Neural crest cell (in vitro differentiated cells): ENCODE results near the gene CCDC85C. TPM values are rescaled to one million over a fixed set of nuclear protein-coding genes. Genes with fewer than 3 reads are reported as not detected.
A peak's percentile ranks its signal among the peaks of the same experiment; 100 is the strongest.

Experiments
- DNase-seq: peaks from one replicate; pipeline ENCODE4 v3.0.0; 2021; ENCODE audit warnings: low read depth, mixed read lengths, low spot score
- H3K27ac Mint-ChIP-seq: one replicate; pipeline ENCODE4 v1.8.0; 2021; ENCODE audit warnings: mild to moderate bottlenecking, mixed read lengths; ENCODE audit not compliant: unreplicated experiment
- H3K27me3 Mint-ChIP-seq: 2 replicates; pipeline ENCODE4 v1.8.0; 2021; ENCODE audit warnings: low read depth, mild to moderate bottlenecking, mixed read lengths
- H3K36me3 Mint-ChIP-seq: 2 replicates; pipeline ENCODE4 v1.8.0; 2021; ENCODE audit warnings: low read depth, mild to moderate bottlenecking, mixed read lengths
- H3K4me1 Mint-ChIP-seq: 2 replicates; pipeline ENCODE4 v1.8.0; 2021; ENCODE audit warnings: mixed read lengths
- H3K4me3 Mint-ChIP-seq: one replicate; pipeline ENCODE4 v1.8.0; 2021; ENCODE audit warnings: mild to moderate bottlenecking, mixed read lengths
- H3K9me3 Mint-ChIP-seq: 2 replicates; pipeline ENCODE4 v1.8.0; 2021; ENCODE audit warnings: mixed read lengths
- total RNA-seq: library from RNA; stranded (reverse); gene quantifications from 2 replicates; pipeline ENCODE4 v1.2.1, GENCODE V29; 2021
- TF ChIP-seq, protein P1 (sequence below): fragments of 200-600 bp; sonication (generic); conservative IDR thresholded peaks from 2 replicates; pipeline ENCODE4 v1.5.0; 2021; ENCODE audit warnings: antibody characterized with exemption, mild to moderate bottlenecking

The CCDC85C gene
- total RNA-seq, 1 donor from 2014 or later = 31.4 TPM

DNA sequence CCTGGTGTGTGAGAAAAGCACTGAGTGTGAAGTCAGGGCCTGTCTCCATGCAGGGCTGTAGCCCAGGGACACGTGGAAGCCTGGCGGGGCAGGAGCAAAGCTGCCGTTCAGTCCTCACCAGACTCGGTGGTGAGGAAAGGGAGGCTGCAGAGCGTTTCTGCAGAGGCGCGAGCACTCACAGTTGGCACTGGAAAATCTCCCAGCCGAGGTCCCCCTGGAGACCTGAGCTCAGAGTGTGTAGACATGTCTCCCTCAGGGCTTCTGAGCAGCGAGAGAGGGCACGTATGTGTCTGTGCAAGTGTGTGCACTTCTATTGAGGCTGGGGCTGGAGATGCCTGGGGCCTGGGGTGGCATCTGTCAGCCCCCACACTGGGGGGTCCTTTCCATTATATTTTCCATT is 29.9 kb upstream of the CCDC85C start:
- TF ChIP-seq, protein P1, sequence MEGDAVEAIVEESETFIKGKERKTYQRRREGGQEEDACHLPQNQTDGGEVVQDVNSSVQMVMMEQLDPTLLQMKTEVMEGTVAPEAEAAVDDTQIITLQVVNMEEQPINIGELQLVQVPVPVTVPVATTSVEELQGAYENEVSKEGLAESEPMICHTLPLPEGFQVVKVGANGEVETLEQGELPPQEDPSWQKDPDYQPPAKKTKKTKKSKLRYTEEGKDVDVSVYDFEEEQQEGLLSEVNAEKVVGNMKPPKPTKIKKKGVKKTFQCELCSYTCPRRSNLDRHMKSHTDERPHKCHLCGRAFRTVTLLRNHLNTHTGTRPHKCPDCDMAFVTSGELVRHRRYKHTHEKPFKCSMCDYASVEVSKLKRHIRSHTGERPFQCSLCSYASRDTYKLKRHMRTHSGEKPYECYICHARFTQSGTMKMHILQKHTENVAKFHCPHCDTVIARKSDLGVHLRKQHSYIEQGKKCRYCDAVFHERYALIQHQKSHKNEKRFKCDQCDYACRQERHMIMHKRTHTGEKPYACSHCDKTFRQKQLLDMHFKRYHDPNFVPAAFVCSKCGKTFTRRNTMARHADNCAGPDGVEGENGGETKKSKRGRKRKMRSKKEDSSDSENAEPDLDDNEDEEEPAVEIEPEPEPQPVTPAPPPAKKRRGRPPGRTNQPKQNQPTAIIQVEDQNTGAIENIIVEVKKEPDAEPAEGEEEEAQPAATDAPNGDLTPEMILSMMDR = no peak
- Mint-ChIP-seq H3K4me3 (no peak overlapping the region), H3K36me3 (no peaks in the 10 kb centered on the region), H3K4me1 (peaks cover 6% of the 10 kb centered on the region), H3K27ac (no peak overlapping the region), H3K9me3 (no peaks in the 10 kb centered on the region), H3K27me3 (no peaks in the 10 kb centered on the region)
- no peak for DNase-seq

GRCh38 chr14:99633141-99633540 is 29.1 kb upstream of the CCDC85C start:
- Mint-ChIP-seq H3K4me1 (peaks cover 9% of the 10 kb centered on the region), H3K9me3 (no peaks in the 10 kb centered on the region), H3K27me3 (no peaks in the 10 kb centered on the region), H3K4me3 (no peak overlapping the region), H3K36me3 (no peaks in the 10 kb centered on the region), H3K27ac (no peak overlapping the region)
- TF ChIP-seq, protein P1 = no peak
- DNase-seq = no peak

DNA sequence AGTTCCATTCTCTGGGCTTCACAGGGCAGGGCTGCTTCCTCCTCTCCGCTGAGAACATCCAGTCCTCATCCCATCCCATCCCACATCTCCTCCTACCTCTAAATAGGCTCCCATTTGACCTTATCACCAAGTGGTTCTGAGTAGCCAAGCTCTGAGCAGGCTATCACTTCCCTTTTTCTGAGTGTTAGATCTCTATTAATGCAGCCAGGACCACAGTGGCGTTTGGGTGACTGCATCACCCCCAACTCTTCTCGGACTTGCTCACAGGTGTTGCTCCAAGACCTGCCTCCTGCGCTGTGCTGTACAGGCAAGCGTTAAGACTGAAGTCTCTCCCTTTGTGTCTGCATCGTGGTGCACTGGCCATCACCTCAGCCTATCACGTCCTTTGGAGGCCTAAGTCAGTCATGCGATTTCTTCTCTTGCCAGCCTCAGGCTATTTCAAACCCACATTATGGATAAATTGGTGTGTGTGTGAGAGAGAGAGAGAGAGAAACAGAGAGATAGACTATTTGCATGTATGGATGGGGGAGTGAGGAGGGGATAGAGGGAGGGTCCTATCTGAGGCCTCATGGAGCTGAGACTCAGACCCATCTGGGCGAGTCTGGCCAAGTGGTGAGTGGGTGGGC is 28.5 kb upstream of the CCDC85C start:
- Mint-ChIP-seq H3K27me3 (no peaks in the 10 kb centered on the region), H3K36me3 (no peaks in the 10 kb centered on the region), H3K4me3 (no peak overlapping the region), H3K27ac (no peak overlapping the region), H3K9me3 (no peaks in the 10 kb centered on the region), H3K4me1 (peaks cover 9% of the 10 kb centered on the region)
- no peak for DNase-seq
- TF ChIP-seq, protein P1 = no peak

DNA sequence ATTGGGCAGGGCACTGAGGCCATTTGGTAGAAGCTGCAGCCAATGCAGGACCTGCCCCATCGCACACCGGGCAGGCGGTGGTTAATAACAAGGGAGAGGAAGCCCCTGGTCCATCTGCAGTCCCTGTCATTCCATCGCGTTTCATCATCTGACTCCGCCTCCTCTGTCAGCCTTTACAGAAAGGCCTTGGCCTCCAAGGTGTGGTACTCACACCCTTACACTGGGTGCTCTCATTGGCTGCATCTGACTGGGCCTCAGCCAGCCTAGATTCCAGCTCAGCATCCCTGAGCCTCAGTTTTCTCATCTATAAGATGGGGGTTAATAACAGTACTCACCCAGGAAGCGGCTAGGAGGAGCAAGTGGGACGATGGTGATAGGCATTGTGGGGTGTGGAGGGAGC is 26.2 kb upstream of the CCDC85C start:
- TF ChIP-seq, protein P1 = no peak
- no peak for DNase-seq
- Mint-ChIP-seq H3K27me3 (no peaks in the 10 kb centered on the region), H3K9me3 (no peaks in the 10 kb centered on the region), H3K36me3 (no peaks in the 10 kb centered on the region), H3K27ac (no peak overlapping the region), H3K4me1 (peaks cover 9% of the 10 kb centered on the region), H3K4me3 (no peak overlapping the region)

DNA sequence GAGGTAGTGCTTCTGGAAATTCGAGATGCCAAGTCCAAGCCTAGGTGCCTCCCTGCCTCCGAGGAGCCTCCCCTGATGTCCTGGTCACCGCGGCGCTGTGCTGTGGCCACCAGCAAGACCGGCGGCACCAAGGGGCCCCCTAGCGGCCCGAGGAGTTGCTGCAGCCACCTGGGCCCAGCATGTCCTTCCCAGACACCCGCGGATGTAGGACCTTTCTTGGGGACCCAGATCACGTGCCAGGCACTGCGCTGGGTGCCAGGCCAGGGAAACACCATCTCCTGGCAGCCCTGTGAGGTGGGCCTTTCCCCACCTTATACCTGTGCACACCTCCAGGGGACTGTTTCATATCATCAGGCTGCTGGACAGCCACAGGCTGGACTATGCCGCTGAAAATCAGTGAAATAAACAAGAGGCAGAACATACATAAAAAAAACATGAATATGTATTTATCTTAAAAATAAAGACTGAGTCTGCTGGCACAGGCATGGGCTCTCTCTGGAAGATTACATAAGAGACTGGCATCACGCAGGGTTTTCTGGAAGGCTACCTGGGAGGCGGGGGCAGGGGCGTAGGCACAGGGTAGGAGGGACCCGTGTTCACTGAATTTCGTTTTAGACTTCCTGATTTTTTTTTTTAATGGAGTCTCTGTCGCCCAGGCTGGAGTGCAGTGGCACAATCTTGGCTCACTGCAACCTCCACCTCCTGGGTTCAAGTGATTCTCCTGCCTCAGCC is 25.0 kb upstream of the CCDC85C start:
- H3K27me3 Mint-ChIP-seq = no peaks in the 10 kb centered on the region

More for the DNA sequence above, 25.0 kb upstream of the CCDC85C start:
- Mint-ChIP-seq H3K4me1 (peaks cover 9% of the 10 kb centered on the region), H3K4me3 (no peak overlapping the region), H3K27ac (no peak overlapping the region), H3K9me3 (no peaks in the 10 kb centered on the region), H3K36me3 (no peaks in the 10 kb centered on the region)
- TF ChIP-seq, protein P1 = peak; percentile 99
- DNase-seq = peak; percentile 78
